Neural crest cell (in vitro differentiated cells): Measurements from ENCODE around the gene PRDX3. TPM values are rescaled to one million over a fixed set of nuclear protein-coding genes. Genes with fewer than 3 reads are reported as not detected.

Source experiments
- DNase-seq: peaks from one replicate; pipeline ENCODE4 v3.0.0; 2021; ENCODE audit warnings: low read depth, mixed read lengths, low spot score
- H3K27ac Mint-ChIP-seq: one replicate; pipeline ENCODE4 v1.8.0; 2021; ENCODE audit warnings: mild to moderate bottlenecking, mixed read lengths; ENCODE audit not compliant: unreplicated experiment
- H3K27me3 Mint-ChIP-seq: 2 replicates; pipeline ENCODE4 v1.8.0; 2021; ENCODE audit warnings: low read depth, mild to moderate bottlenecking, mixed read lengths
- H3K36me3 Mint-ChIP-seq: 2 replicates; pipeline ENCODE4 v1.8.0; 2021; ENCODE audit warnings: low read depth, mild to moderate bottlenecking, mixed read lengths
- H3K4me1 Mint-ChIP-seq: 2 replicates; pipeline ENCODE4 v1.8.0; 2021; ENCODE audit warnings: mixed read lengths
- H3K4me3 Mint-ChIP-seq: one replicate; pipeline ENCODE4 v1.8.0; 2021; ENCODE audit warnings: mild to moderate bottlenecking, mixed read lengths
- H3K9me3 Mint-ChIP-seq: 2 replicates; pipeline ENCODE4 v1.8.0; 2021; ENCODE audit warnings: mixed read lengths
- CTCF ChIP-seq: fragments of 200-600 bp; sonication (generic); conservative IDR thresholded peaks from 2 replicates; pipeline ENCODE4 v1.5.0; 2021; ENCODE audit warnings: antibody characterized with exemption, mild to moderate bottlenecking
- total RNA-seq: library from RNA; stranded (reverse); gene quantifications from 2 replicates; pipeline ENCODE4 v1.2.1, GENCODE V29; 2021

The PRDX3 gene
- total RNA-seq, 1 donor from 2014 or later = 144 TPM

DNA sequence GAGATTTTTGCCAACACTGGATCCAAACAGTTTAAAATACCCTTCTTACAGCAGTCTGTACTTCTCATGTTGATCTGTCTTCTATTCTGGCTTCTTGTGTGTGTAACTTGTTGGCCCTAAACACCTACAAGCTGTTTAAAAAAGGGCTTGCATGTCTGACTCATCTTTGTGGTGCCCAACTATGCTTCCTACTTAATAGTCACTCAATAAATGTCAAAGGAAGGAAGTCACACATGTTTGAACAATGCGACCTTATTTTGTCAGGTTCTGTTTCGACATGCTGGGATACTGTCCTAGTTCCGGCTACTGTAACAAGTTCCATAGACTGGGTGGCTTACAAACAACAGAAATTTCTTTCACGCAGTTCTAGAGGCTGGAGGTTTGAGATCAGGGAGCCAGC lies 19.3 kb upstream of the PRDX3 start:
- Mint-ChIP-seq H3K9me3 (no peaks in the 10 kb centered on the region), H3K27me3 (no peaks in the 10 kb centered on the region), H3K4me1 (peaks cover 15% of the 10 kb centered on the region), H3K27ac (no peak overlapping the region), H3K36me3 (no peaks in the 10 kb centered on the region), H3K4me3 (no peak overlapping the region)
- DNase-seq = no peak
- no peak for TF ChIP-seq CTCF

DNA sequence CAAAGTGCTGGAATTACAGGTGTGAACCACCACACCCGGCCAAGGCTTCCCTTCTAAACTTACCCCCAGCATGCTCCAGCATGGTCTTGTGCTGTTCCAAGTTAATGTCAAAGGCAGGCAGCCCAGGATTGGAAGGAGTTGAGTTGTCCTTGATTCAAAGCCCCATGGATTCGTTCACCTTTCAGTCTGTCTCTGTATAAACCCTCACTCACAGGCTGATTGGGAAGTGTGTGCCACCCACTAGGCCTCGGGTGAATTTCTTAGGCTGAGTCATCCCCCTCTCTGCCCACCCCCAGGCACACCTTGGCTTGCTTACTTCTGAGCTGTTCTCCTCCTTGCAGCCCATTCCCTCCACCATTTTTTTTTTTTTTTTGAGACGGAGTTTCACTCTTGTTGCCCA lies 13.3 kb upstream of the PRDX3 start:
- H3K27me3 Mint-ChIP-seq = no peaks in the 10 kb centered on the region
- no peak overlapping the region for H3K27ac Mint-ChIP-seq
- no peaks in the 10 kb centered on the region for H3K9me3 Mint-ChIP-seq
- H3K4me3 Mint-ChIP-seq = no peak overlapping the region
- H3K4me1 Mint-ChIP-seq = peaks cover 10% of the 10 kb centered on the region
- no peaks in the 10 kb centered on the region for H3K36me3 Mint-ChIP-seq
- TF ChIP-seq CTCF = no peak
- no peak for DNase-seq

GRCh38 chr10:119190954-119191785 lies 12.6 kb upstream of the PRDX3 start:
- H3K27ac Mint-ChIP-seq = no peak overlapping the region
- peaks cover 10% of the 10 kb centered on the region for H3K4me1 Mint-ChIP-seq
- H3K4me3 Mint-ChIP-seq = no peak overlapping the region
- H3K9me3 Mint-ChIP-seq = no peaks in the 10 kb centered on the region
- H3K27me3 Mint-ChIP-seq = no peaks in the 10 kb centered on the region
- no peaks in the 10 kb centered on the region for H3K36me3 Mint-ChIP-seq
- DNase-seq = no peak
- no peak for TF ChIP-seq CTCF

- Mint-ChIP-seq H3K36me3 (no peaks in the 10 kb centered on the region), H3K27me3 (no peaks in the 10 kb centered on the region), H3K4me1 (peaks cover 10% of the 10 kb centered on the region), H3K27ac (peak overlapping the region; percentile 84), H3K9me3 (no peaks in the 10 kb centered on the region), H3K4me3 (no peak overlapping the region)
- no peak for DNase-seq
- TF ChIP-seq CTCF = no peak
Observed at GRCh38 chr10:119190353-119190752, 11.7 kb upstream of the PRDX3 start.

GRCh38 chr10:119189811-119190282 lies 11.2 kb upstream of the PRDX3 start:
- Mint-ChIP-seq H3K27me3 (no peaks in the 10 kb centered on the region), H3K4me3 (no peak overlapping the region), H3K27ac (peak overlapping the region; percentile 11), H3K9me3 (no peaks in the 10 kb centered on the region), H3K36me3 (no peaks in the 10 kb centered on the region), H3K4me1 (peaks cover 10% of the 10 kb centered on the region)
- no peak for DNase-seq
- no peak for TF ChIP-seq CTCF
